Smooth muscle cell of bladder (primary cell): ENCODE measurements around the gene KRT23. TPM values are rescaled to one million over a fixed set of nuclear protein-coding genes. Genes with fewer than 3 reads are reported as not detected.

Source experiments
- total RNA-seq: library from RNA; depleted of rRNA; stranded (reverse); fragments of >200 nt; gene quantifications from 2 replicates; pipeline ENCODE4 v1.2.3, GENCODE V29; 2014

KRT23 gene, protein sequence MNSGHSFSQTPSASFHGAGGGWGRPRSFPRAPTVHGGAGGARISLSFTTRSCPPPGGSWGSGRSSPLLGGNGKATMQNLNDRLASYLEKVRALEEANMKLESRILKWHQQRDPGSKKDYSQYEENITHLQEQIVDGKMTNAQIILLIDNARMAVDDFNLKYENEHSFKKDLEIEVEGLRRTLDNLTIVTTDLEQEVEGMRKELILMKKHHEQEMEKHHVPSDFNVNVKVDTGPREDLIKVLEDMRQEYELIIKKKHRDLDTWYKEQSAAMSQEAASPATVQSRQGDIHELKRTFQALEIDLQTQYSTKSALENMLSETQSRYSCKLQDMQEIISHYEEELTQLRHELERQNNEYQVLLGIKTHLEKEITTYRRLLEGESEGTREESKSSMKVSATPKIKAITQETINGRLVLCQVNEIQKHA
- total RNA-seq: under 0.01 and 0.46 TPM in 2 replicates

DNA sequence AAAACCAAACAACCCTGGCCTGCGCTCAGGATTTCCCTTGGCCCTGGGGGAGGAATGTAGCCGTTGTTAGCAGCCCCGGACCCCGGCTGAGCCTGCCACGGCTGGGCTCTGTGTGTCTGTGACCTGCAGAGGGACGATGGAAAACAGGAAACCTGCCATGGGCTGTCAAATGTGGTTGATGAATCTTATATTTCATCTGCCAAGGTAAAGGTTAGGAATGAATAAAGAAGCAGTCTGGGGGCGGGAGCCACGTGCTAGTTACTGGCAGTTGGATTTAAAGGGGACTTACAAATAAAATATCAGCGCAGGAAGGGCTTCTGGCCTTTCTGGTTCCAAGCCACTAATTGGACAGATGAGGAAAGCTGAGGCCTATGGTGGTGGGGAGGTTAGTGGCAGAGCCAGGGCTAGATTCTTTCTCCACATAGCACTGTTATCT lies at the start of gene KRT23:
TSS of gene KRT23 (minus strand) at position 263 of the 436 bp plus-strand sequence. CDS start 1,043 bp downstream, outside the sequence.

DNA sequence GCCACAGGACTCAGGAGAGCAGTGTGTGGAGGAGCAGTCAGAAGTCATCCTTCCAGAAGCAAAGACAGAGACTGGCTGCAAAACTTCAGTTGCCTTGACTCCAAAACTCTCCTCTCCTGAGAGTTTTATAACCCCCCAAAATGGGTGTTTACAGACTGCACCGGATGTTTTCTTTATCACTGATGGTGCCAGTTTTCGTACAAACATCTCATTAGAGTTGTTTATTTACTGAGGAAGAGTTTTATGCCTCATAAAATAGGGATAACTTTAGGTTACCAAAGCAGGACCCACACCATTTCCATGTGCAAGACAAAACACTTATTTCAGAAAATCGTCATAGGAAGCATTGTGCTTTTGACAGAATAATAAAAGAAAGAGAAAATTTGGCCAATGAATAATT lies 46.8 kb upstream of the KRT23 start, which contains the start of gene KRT40:
TSS of gene KRT40 (minus strand) at position 101 of the 400 bp plus-strand sequence. CDS start at position 48, 53 bp downstream.

DNA sequence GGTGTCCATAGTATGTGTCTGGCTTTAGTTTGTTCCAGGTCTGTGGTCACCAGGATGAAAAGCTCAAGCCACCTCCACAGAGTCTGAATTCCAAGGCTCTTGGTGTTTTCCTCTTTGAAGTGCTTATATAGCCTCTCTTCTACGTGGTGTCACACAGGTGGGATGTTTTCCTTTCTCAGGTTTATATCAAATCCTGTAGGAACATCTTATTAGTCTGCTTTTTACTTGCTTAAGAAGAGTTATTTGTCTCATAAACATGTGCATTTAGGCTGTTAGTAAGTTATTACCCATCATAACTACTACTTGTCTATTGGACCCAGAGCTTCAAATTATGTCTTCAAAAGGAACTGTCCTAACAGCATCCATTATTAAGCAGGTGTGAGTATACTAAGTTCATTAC lies 29.4 kb upstream of the KRT23 start, which contains the start of gene KRT39:
TSS of gene KRT39 (minus strand) at position 101 of the 400 bp plus-strand sequence. CDS start at position 9, 92 bp downstream.

DNA sequence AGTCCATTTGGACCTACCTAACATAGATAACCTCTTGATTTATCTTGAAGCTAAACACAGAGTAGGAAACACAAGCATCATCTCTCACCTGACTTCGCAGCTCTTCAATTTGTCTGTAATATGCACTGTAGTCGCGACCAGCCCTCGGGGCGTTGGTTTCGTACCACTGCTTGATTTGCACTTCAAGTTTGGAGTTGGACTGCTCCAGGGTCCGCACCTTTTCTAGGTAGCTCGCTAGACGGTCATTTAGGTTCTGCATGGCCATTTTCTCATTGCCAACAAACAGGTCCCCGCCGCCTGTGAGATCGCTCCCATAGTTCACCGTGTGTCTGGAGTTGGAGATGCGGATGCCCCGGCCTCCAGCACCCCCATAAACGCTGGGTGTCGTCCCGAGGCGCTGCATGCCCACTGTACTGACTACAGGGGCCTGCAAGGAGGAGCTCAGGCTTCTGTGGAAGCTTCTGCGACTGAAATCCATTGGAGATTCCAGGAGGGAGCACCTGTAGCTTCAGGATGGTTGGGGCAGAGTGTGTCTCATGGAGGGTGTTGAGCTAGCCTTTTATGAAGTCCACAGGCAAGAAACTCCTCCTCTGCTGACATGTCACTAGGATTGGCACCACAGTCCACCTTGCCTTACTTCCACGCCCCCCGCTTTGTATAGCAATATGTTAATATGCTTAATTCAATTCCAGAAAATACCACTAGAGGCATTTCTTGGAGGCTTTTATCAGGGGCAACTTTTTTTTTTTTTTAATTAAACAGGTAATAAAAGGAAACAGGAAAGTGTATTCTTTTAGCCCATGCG lies 52.5 kb downstream of the KRT23 start, which contains the start of gene KRT20:
TSS of gene KRT20 (minus strand) at position 535 of the 805 bp plus-strand sequence. CDS start at position 478, 57 bp downstream.

Other genes with a start within 250 kb of the KRT23 start
- gene KRT24, start 233.9 kb downstream of the KRT23 start, total RNA-seq: not detected in 2 replicates
- gene KRT25, start 182.3 kb downstream of the KRT23 start, total RNA-seq: not detected in 2 replicates
- gene KRT26, start 165.4 kb downstream of the KRT23 start, total RNA-seq: not detected in 2 replicates
- not detected in 2 replicates for gene KRT27, start 155.1 kb downstream of the KRT23 start, total RNA-seq
- not detected in 2 replicates for gene KRT28, start 137.7 kb downstream of the KRT23 start, total RNA-seq
- 1.9 and 2.4 TPM in 2 replicates for gene KRT10, start 115.0 kb downstream of the KRT23 start, total RNA-seq
- gene KRT12, start 70.4 kb downstream of the KRT23 start, total RNA-seq: not detected in 2 replicates
- not detected in 2 replicates for gene KRT20, start 52.4 kb downstream of the KRT23 start, total RNA-seq
- not detected in 2 replicates for gene KRT39, start 29.3 kb upstream of the KRT23 start, total RNA-seq
- not detected in 2 replicates for gene KRT40, start 46.7 kb upstream of the KRT23 start, total RNA-seq
- gene KRTAP3-3, start 56.5 kb upstream of the KRT23 start, total RNA-seq: not detected in 2 replicates
- not detected in 2 replicates for gene KRTAP3-2, start 62.3 kb upstream of the KRT23 start, total RNA-seq
- not detected in 2 replicates for gene KRTAP3-1, start 71.5 kb upstream of the KRT23 start, total RNA-seq
- gene KRTAP1-5, start 89.6 kb upstream of the KRT23 start, total RNA-seq: 0.57 and 0.83 TPM in 2 replicates
- not detected in 2 replicates for gene KRTAP1-4, start 92.5 kb upstream of the KRT23 start, total RNA-seq
- gene KRTAP1-3, start 97.2 kb upstream of the KRT23 start, total RNA-seq: not detected in 2 replicates
- not detected in 2 replicates for gene KRTAP1-1, start 103.8 kb upstream of the KRT23 start, total RNA-seq
- not detected in 2 replicates for gene KRTAP2-1, start 109.7 kb upstream of the KRT23 start, total RNA-seq
- not detected in 2 replicates for gene KRTAP2-2, start 117.6 kb upstream of the KRT23 start, total RNA-seq
- not detected in 2 replicates for gene KRTAP2-3, start 122.5 kb upstream of the KRT23 start, total RNA-seq
- gene KRTAP2-4, start 128.2 kb upstream of the KRT23 start, total RNA-seq: not detected in 2 replicates
- not detected in 2 replicates for gene KRTAP4-7, start 146.5 kb upstream of the KRT23 start, total RNA-seq
- gene KRTAP4-8, start 160.5 kb upstream of the KRT23 start, total RNA-seq: not detected in 2 replicates
- not detected in 2 replicates for gene KRTAP4-16, start 164.6 kb upstream of the KRT23 start, total RNA-seq
- gene KRTAP4-9, start 167.7 kb upstream of the KRT23 start, total RNA-seq: not detected in 2 replicates
- not detected in 2 replicates for gene KRTAP4-11, start 180.7 kb upstream of the KRT23 start, total RNA-seq
- gene KRTAP4-12, start 186.5 kb upstream of the KRT23 start, total RNA-seq: not detected in 2 replicates
- gene KRTAP4-6, start 202.9 kb upstream of the KRT23 start, total RNA-seq: not detected in 2 replicates
- not detected in 2 replicates for gene KRTAP4-5, start 212.2 kb upstream of the KRT23 start, total RNA-seq
- gene KRTAP4-4, start 223.1 kb upstream of the KRT23 start, total RNA-seq: not detected in 2 replicates
- not detected in 2 replicates for gene KRTAP4-3, start 230.6 kb upstream of the KRT23 start, total RNA-seq
- gene KRTAP4-2, start 240.6 kb upstream of the KRT23 start, total RNA-seq: not detected in 2 replicates
- not detected in 2 replicates for gene KRTAP4-1, start 247.3 kb upstream of the KRT23 start, total RNA-seq